ENCODE measurements around the gene VTI1A. TPM values are rescaled to one million over a fixed set of nuclear protein-coding genes. Genes with fewer than 3 reads are reported as not detected.

The VTI1A gene
- total and polyA plus RNA-seq, 3 donors from 2014 or later = 25.5 to 85.9 (median 63.4) TPM

- no peaks in the 10 kb centered on the region for H3K27me3 ChIP-seq
- DNase-seq = no peak
- 91 to 95% methylated on average over 6 of the region's 6 CpGs for WGBS, 2 donors
- intact Hi-C loops (cut with DNase I; ENCODE audit: low total_unique reads) = no loop called here
- no peak overlapping the region for H3K27ac ChIP-seq
- H3K4me3 ChIP-seq = no peak overlapping the region
- H3K4me1 ChIP-seq = no peaks in the 10 kb centered on the region
- TF ChIP-seq, protein P1, sequence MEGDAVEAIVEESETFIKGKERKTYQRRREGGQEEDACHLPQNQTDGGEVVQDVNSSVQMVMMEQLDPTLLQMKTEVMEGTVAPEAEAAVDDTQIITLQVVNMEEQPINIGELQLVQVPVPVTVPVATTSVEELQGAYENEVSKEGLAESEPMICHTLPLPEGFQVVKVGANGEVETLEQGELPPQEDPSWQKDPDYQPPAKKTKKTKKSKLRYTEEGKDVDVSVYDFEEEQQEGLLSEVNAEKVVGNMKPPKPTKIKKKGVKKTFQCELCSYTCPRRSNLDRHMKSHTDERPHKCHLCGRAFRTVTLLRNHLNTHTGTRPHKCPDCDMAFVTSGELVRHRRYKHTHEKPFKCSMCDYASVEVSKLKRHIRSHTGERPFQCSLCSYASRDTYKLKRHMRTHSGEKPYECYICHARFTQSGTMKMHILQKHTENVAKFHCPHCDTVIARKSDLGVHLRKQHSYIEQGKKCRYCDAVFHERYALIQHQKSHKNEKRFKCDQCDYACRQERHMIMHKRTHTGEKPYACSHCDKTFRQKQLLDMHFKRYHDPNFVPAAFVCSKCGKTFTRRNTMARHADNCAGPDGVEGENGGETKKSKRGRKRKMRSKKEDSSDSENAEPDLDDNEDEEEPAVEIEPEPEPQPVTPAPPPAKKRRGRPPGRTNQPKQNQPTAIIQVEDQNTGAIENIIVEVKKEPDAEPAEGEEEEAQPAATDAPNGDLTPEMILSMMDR (IDR thresholded peaks at IDR 0.05) = no peak
- TF ChIP-seq POLR2A (IDR thresholded peaks at IDR 0.05) = no peak
- H3K36me3 ChIP-seq (ENCODE audit: low read depth, missing control alignments) = no peaks in the 10 kb centered on the region
- no peaks in the 10 kb centered on the region for H3K9me3 ChIP-seq
Observed at GRCh38 chr10:112663234-112664125, 216.5 kb downstream of the VTI1A start.

GRCh38 chr10:112666094-112666493, 219.1 kb downstream of the VTI1A start:
- Histone ChIP-seq H3K27me3 (no peaks in the 10 kb centered on the region), H3K4me1 (no peaks in the 10 kb centered on the region), H3K4me3 (no peak overlapping the region), H3K9me3 (no peaks in the 10 kb centered on the region), H3K27ac (no peak overlapping the region), H3K36me3 (ENCODE audit: low read depth, missing control alignments) (no peaks in the 10 kb centered on the region)
- DNase-seq = no peak
- intact Hi-C loops (cut with DNase I; ENCODE audit: low total_unique reads) = no loop called here
- no peak for TF ChIP-seq POLR2A (IDR thresholded peaks at IDR 0.05)
- TF ChIP-seq, protein P1 (IDR thresholded peaks at IDR 0.05) = no peak

GRCh38 chr10:112669989-112670388, 223.0 kb downstream of the VTI1A start:
- H3K27me3 ChIP-seq = no peaks in the 10 kb centered on the region
- no peak for DNase-seq
- no peaks in the 10 kb centered on the region for H3K9me3 ChIP-seq
- intact Hi-C loops (cut with DNase I; ENCODE audit: low total_unique reads) = no loop called here
- TF ChIP-seq, protein P1 (IDR thresholded peaks at IDR 0.05) = no peak
- no peak for TF ChIP-seq POLR2A (IDR thresholded peaks at IDR 0.05)
- no peaks in the 10 kb centered on the region for H3K4me1 ChIP-seq
- 90 to 91% methylated on average over 4 of the region's 4 CpGs for WGBS, 2 donors
- no peaks in the 10 kb centered on the region for H3K36me3 ChIP-seq (ENCODE audit: low read depth, missing control alignments)
- no peak overlapping the region for H3K4me3 ChIP-seq
- H3K27ac ChIP-seq = no peak overlapping the region

DNA sequence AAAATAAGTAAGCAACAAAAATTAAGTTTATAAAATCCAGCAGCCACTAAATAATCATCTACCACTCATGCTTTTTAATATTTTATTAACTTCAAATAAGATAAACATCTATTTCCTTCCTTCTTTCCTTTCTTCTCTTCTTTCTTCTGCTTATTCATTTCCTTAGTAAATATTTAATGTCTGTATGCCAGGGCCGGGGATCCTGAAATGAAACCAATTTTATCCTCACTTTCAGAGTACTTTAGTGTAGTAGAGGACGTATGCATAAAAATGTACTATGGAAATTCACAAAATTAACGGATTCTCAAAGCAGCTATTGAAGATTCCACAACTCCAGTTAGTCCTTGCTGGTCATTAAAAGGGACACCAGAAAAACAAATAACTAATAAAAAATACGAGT, 224.7 kb downstream of the VTI1A start:
- Histone ChIP-seq H3K4me3 (no peak overlapping the region), H3K9me3 (no peaks in the 10 kb centered on the region), H3K27ac (no peak overlapping the region), H3K36me3 (ENCODE audit: low read depth, missing control alignments) (no peaks in the 10 kb centered on the region), H3K27me3 (no peaks in the 10 kb centered on the region), H3K4me1 (no peaks in the 10 kb centered on the region)
- intact Hi-C loops (cut with DNase I; ENCODE audit: low total_unique reads) = no loop called here
- no peak for DNase-seq
- TF ChIP-seq, protein P1 (IDR thresholded peaks at IDR 0.05) = no peak
- TF ChIP-seq POLR2A (IDR thresholded peaks at IDR 0.05) = no peak
- 93 to 96% methylated on average over 4 of the region's 4 CpGs for WGBS, 2 donors

- TF ChIP-seq, protein P1 (IDR thresholded peaks at IDR 0.05) = no peak
- no peak for TF ChIP-seq POLR2A (IDR thresholded peaks at IDR 0.05)
- H3K36me3 ChIP-seq (ENCODE audit: low read depth, missing control alignments) = no peaks in the 10 kb centered on the region
- H3K9me3 ChIP-seq = no peaks in the 10 kb centered on the region
- no peaks in the 10 kb centered on the region for H3K27me3 ChIP-seq
- no peak overlapping the region for H3K4me3 ChIP-seq
- no peaks in the 10 kb centered on the region for H3K4me1 ChIP-seq
- 87 to 96% methylated on average over 5 of the region's 5 CpGs for WGBS, 2 donors
- no peak for DNase-seq
- no peak overlapping the region for H3K27ac ChIP-seq
- intact Hi-C loops (cut with DNase I; ENCODE audit: low total_unique reads) = no loop called here
Observed at GRCh38 chr10:112672706-112673105, 225.7 kb downstream of the VTI1A start.
